Measurements from ENCODE around the gene CCSER1.

CCSER1 gene

DNA sequence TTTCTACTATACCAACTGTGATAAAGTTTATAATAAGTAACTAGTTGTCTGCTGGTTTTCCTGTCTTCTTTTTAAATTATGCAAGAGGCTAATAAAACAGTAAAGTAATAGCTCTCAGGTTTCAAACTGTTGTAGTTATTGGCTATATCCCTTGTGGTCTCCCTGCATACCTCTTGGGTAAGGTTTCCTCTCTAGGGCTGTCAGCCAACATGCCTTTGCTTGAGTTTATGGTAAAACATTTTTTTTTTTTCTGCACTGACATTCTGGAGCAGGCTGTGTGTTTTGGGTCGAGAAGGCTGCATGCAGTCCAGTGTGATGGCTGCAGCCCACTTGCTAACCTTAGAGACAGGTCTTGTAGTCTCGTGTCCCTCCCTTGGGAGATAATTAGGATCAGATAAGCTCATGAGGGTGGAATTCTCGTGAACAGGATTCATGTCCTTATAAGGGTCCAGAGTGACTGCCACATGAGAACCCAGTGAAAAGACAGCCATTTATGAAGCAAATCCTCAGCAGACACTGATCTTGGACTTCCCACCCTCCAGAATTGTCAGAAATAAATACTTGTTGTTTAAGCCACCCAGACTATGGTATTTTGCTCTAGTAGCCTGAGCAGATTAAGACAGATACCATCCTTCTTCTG lies 831.2 kb downstream of the CCSER1 start:
- DNase-seq (ENCODE audit: low spot score), result peak; percentile 32

DNA sequence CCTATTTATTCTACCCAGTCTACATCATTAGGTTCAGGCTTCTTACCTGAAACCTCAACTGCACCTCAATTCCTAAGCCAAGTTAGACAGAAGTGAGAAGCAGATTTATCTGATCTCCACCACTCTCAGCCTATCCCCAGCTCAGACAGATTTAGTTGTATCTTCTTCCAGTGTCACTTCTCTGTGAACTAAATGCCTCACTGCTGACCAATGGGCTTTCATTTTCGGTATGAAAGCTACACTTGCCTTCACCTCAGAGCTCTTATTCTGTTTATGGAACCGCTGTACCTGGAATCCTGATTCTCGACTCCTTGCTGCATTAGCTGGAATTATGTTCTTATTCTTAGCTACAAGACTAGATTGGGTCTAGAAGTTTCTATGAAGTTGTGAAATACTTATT lies 833.2 kb downstream of the CCSER1 start:
- no peak for DNase-seq (ENCODE audit: low spot score)

DNA sequence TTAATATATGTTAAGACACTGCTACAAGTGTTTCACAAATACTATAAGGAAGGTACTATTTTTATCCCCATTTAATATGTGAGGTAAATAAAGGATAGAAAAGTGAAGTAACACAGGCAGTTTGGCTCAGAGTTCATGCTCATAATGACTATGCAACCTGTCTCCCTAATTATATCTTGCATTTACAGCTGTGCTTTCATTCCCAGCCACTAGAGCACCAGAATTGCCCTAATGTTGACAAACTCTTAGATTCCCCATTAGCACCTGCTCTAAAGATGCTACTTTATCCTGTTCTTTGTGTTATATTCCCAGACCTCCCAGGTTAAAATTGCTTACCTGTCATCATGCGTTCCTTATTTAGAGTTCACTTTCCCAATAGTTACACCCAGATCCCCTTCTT lies 833.6 kb downstream of the CCSER1 start:
- no peak for DNase-seq (ENCODE audit: low spot score)

DNA sequence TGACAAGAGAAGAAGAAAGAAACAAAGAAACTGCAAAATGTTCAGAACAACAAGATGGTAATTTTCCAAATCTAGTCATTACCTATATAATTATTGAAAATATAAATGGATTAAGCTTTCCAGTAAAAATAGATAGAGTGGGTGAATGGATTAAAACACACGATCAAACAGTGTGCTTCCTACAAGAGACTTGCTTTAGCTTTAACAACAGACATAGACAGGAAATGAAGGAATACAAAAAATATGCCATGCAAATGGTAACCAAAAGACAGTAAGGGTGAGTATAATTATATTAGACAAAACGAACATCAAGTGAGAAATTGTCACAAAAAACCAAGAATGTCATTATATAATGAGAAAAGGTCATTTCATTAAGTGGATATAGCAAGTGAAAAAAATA lies 842.8 kb downstream of the CCSER1 start:
- no peak for DNase-seq (ENCODE audit: low spot score)

DNA sequence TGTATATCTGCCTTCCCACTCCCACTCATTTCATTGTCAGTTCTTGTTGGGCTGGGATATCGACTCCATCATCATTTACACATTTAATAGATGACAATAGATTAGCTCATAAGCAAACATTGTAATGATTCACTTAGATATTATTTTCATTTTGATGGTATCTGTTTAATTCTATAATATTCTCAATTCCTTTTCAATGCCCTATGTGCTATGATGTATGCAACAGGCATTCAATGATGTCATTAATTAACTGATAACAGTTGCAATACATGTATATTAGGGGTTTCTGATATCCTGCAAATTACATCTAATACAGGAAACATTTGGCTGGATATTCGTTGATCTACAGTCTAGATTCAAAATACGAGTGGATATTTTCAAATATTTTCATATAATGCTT lies 850.5 kb downstream of the CCSER1 start:
- DNase-seq (ENCODE audit: low spot score), result no peak

DNA sequence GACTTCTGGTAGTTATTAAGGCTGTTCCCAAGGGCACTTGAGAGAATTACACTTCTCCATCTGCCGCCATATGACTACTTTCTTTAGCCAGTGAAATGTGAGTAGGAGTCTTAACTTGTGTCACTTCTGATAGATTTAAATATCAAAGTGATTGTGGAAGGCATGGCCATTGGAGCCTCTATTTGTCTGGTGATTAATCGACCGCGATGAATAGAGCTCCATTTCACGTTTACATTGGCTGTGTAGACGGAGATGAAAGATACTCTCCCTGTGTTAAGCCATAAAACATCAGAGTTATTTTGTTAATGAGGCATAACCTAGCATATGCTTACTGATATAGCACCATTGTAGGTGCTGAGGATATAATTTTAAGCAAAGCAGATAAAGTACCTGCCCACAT lies 852.4 kb downstream of the CCSER1 start:
- DNase-seq (ENCODE audit: low spot score), result no peak

DNA sequence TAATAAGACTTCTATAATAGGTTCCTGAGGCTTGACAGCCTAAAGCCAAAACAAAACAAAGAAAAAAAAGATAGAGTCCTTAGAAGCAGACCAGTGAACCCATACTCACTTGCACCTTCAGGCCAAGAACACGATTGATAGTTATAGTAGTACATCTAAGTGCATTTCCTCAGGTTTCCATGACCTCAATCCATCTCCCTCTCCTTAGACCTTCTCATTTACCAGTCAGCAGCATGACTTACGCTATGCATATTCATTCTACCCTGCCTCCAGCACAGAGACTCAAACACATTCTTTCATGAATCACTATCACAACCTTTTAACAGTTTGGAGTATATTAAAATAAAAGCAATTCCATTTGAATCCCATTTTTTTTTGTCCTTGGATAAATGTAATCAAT lies 855.6 kb downstream of the CCSER1 start:
- no peak for DNase-seq (ENCODE audit: low spot score)

DNA sequence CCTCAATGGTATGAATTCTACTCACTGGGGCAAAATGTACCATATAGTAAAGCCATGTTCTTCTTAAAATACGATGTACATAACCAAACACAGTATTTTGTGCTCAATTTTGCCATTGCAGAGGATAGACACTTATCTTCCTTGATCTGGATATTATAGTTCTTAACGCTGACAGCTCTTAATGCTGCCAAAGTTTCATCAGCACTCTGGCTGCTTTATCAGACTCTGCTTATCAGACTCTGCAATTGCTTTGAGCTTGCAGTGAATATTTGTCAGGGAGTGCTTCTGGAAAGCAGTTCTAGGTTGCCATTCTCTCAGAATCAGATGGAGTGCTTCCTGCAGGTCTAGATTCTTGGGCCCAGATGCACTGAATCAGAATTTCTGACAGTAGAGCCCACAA lies 863.1 kb downstream of the CCSER1 start:
- DNase-seq (ENCODE audit: low spot score), result no peak

DNA sequence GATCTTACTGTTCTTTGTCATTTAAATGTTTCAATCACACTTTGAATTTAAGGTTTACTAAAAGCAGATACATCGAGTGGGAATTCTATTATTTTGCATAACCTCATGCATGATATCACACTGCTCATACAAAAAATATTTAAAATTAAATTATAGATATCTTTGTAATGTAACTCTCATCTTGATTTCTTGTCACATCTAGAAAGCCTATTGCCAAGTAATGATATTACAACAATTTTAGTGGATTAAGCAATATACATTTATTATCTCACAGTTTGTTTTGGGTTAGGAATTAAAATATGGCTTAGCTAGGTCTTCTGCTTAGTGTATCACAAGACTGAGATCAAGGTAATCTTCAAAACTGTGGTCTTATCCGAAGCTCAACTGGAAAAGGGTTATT lies 865.0 kb downstream of the CCSER1 start:
- DNase-seq (ENCODE audit: low spot score), result no peak

DNA sequence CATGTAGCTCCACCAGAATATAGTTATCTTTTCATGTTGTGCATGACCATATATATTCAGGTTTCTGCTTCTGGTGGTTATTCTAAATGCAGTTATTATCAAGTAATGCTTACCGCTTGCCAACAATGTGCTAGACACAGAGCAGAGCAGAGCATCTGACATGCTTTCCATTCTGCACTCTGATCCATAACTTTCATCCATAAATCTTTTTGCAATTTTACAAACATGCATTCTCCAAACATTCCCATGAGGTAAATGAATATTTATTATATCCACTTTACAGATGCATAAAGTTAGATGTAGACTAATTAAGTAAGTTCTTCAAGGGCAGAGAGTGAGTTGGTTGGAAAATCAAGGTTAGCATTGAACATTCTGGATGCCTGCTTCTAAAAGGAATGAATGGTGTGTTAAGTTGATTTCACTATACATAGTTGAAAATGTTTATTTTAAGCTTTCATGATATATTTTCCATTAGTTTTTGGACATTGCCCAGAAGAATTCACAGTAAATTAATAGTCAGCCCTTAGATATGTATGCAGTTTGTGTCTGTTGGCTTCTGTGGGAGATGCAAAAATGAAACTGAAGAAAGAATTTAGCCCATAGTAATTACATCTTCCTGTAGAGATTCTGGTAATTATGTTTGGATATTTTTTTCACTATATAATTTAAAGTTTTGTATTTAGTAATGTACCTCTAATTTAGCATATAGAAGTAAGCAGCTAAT lies 867.8 kb downstream of the CCSER1 start:
- DNase-seq (ENCODE audit: low spot score), result no peak

DNA sequence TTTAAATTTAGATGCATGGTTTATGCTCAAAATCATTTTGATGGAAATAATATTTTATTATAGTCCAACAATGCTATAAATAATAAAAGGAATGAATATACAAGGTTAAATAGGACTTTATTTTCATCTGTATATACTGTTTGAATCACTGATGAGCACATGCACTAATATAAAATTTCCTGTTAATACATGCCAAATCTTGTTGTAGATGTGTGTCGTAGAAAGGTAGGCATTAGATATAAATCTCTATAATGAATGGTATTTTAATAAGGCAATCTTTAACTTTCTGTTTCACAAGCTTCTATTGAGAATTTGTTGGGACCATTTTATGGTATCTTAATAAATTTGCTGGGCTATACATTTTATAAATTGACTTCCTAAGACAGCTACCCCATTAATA lies 868.8 kb downstream of the CCSER1 start:
- no peak for DNase-seq (ENCODE audit: low spot score)

DNA sequence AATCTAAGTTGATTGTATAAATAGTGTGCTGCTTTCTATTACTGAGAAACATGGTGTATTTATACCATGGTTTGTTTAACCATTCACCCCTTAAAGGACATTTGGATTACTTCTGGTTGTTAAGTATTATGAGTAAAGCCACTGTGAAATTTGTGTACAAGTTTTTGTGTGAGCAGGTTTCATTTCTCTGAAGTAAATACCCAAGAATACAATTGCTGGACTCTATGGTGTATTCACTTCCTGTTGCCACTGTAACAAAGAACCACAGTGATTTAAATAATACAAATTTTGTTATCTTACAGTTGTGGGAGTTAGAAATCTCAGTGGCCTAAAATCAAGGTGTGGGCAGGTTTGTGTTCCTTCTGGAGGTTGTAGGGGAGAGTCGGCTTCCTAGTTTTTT lies 869.6 kb downstream of the CCSER1 start:
- no peak for DNase-seq (ENCODE audit: low spot score)

DNA sequence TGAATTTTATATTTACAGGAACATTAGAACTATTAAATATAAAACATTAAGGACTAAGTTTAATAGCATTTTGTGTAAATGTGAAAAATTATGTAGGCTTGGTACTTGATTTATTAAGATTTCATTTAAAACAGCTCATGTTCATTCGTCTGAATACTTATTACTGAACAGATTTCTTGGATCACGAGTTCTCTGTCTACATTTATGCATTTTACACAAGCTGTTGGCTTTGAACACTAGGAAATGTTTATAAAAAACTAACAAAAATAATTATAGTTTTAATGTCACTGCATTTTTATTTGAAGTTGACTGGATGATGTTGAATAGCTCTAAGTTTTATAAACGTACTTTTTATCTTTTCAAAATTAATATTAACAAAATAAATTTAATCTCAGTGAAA lies 888.7 kb downstream of the CCSER1 start:
- DNase-seq (ENCODE audit: low spot score), result no peak

DNA sequence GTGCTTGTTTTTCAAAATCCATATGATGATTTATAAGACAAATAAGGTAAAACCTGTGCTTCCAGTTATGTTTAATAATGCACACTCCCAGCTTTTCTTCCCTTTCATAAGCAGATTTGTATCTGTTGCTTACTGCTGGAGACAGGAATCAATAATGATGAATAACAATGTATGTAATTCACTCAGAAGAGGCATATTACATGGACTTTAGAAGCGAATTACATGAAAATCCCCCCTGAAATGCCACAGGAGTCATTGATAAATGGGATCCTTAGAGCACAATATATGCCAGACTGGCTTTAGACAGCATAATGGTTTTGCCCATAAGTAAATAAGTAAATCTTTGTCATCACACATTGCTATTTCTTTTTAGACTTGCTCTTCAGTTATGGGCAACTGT lies 892.3 kb downstream of the CCSER1 start:
- DNase-seq (ENCODE audit: low spot score), result no peak

DNA sequence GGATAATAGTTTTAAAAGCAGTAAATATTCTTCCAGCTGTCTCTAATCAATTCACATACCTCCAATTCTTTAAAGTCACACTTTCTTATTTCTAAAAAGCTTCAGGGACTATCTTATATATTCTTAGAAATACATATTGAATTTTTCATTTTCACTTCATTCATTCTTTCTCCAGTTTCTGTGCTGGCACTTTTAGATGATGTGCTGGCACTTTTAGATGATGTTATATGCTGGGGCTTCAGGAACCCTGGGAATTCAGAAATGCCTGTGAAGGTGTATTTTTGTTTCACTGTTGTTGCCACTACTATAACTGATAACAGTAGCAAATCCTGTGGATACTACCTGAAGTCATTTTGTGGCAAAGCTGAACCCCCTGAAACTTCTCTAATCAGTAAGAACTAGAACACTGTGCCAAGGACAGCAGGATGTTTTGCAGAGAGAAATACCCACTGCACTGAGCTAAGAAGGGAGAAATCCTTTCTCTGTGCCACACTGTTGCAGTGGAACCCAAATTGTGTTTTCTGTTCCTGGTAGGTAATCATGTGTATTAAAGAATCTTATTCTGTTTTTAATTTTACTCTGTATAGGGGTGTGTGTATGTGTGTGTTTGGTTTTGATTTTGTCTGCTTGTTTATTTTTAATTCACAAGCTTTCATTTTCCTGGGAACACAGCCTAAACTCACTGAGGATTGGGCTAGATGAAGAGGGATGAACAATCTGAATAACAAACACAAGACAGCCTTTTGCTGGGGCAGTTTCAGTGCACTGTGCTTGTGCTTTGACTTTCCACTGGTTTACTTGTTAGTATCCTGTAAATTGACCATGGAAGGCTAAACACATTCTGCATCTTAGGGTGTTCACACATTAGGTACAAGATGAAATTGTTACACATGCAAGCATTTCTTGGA lies 898.3 kb downstream of the CCSER1 start:
- DNase-seq (ENCODE audit: low spot score), result no peak

DNA sequence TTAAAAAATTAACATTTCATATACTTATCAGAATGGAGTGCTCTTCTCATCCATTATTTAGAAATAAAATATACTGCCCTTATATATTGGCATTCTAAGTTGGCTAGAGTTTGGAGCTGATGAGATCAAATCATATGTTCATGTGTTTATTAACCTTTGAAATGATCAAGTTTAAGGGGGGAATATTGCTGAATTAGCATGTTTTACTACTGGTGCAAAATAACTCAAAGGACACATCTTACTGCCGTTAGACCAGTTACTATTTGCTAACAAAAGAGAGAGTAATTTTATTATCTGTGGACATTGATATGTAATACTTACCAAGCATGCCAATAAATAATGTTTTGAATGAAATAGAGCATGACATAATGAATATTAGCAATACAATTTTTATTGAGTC lies 901.0 kb downstream of the CCSER1 start:
- DNase-seq (ENCODE audit: low spot score), result no peak

DNA sequence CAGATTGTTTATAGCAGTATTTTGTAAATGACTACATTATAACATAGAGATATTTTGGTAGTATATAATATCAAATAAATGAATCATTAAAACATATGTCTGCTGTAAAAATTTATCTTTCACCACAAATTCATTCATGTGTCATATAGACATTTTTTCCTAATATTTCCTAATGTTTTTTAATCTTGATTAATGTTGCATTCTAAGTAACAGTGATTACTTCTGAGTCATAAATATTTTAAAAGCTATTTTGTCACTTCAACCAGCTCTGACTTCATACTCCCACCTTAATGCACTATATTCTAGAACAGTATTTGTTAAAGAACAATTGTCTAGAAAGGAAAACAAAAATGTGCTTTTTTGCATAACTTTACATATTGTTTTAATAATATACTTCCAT lies 904.6 kb downstream of the CCSER1 start:
- no peak for DNase-seq (ENCODE audit: low spot score)

DNA sequence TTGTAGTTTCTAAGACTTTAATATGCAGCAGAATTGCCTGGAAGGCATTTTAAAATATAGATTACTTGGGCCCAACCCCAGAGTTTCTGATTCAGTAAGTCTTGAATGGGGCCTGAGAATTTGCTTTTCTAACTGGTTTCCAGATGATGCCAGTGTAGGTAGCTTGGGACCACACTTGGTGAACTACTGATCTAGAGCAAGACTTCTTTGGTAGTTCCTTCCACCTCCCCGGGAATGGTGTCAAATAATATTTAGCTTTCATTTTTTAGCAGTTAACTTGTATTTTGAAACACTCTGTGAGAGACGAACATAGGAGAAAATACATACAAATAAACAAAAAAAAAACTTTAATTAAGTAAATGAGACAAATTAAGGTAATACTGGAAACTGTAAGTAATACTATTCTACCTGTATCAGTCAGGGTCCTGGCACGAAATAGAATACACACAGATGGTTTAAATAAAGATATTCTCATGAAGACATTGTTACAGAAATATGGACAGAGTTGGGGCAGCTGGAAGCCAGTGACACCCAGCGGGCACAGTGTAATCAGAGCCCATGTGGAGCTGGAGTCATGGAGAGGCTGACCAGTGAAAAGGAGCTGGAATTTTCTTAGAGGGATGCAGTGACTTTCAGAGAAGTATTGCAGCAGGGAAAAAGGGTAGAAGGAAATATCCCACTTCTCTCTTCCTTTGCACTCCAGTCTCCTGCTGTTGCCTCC lies 905.7 kb downstream of the CCSER1 start:
- no peak for DNase-seq (ENCODE audit: low spot score)

DNA sequence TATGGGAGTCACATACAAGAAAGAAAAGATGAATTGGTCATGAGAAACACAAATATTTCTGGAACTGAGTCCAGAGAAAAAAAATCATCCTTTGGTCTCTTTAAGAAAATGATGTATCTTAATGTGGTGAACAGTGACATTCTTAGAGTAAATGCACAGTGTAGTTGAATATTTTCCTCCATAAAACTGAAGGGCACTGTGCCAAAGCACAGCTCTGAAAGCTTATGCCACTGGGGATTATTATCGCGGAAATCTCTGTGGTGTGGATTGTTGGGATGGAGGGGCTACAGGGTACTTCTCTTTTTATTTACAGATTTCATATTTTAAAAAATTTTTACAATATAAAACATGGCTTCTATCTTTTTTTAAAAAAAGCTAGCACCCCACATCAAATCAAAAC lies 908.1 kb downstream of the CCSER1 start:
- DNase-seq (ENCODE audit: low spot score), result no peak

DNA sequence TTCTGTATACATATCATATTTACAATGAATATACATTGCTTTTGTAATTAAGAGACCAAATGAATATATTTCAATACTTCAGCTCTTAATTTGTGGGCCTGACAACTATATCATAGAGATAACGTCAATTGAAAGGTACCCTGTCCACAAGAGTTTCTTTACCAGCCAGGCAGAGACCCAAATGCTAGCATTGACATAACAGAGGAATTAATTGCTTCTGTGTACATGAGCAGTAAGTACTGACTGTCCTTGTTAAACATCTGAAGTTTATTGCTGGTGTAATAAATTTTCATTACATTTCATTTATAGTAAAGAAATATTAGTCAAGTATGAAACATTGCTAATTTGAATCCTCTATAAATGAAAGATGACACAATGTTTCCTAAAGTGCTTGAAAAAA lies 910.8 kb downstream of the CCSER1 start:
- DNase-seq (ENCODE audit: low spot score), result no peak

DNA sequence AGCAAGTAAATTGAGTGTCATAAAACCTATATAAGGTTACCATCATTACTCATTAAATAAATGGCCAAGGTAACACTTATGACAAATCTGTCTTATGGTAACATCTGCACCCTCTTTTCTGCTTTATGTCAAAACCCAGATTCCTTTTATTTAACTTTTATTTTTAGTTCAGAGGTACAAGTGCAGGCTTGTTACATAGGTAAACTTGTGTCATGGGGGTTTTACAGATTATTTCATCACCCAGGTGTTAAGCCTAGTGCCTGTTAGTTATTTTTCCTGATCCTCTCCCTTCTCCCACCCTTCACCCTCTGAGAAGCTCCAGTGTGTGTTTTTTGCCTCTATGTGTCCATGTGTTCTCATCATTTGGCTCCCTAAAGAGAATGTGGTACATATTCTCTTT lies 930.7 kb downstream of the CCSER1 start:
- DNase-seq (ENCODE audit: low spot score), result no peak

DNA sequence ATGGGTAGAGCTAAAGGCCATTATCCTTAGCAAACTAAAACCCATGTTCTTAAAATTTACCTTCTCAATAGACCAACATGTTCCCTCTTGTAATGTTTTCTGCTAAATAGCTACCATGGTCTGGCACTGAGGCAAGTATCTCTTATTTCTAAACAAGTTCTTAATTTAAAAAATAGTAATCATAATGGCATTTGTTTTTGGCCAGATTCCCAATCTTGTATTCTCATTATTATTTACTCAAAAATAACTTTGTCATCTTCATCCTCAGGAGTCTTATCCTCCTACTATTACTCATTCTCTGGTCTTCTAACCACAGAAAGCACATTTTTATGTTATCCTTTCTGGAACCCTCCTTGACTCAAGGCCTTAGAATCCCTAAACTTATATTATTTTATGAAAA lies 931.2 kb downstream of the CCSER1 start:
- no peak for DNase-seq (ENCODE audit: low spot score)

All from LoVo (cell line).